Ammon's horn (tissue), 1 donor: ENCODE data around the gene INPP5E.

Experiments used
- DNase-seq: peaks from one replicate; pipeline ENCODE4 v3.0.0-alpha.2; 2016; ENCODE audit warnings: low spot score

INPP5E gene

GRCh38 chr9:136403915-136404800 lies 35.5 kb downstream of the INPP5E start:
- DNase-seq: no peak

- no peak for DNase-seq
These were observed 36.1 kb downstream of the INPP5E start for GRCh38 chr9:136403538-136403914.

DNA sequence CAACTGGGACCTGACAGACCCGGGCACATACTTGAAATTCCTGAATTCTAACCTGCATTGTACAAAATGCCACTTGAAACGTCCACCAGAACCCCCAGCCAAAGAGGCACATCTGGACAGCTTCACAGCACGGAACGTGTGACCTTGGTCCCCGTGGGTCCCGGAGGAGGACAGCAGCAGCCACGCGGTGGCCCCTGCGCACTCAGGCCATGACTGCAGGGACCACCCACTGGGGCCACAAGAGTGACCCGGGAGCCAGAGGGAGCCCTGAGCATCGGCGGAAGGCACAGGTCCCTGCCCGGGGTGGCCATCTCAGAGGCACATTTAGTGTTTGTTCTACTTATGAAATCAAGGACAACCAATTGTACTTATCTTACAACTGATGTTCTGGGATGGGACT lies 37.6 kb downstream of the INPP5E start:
- no peak for DNase-seq

GRCh38 chr9:136401173-136401922 lies 38.3 kb downstream of the INPP5E start:
- no peak for DNase-seq

DNA sequence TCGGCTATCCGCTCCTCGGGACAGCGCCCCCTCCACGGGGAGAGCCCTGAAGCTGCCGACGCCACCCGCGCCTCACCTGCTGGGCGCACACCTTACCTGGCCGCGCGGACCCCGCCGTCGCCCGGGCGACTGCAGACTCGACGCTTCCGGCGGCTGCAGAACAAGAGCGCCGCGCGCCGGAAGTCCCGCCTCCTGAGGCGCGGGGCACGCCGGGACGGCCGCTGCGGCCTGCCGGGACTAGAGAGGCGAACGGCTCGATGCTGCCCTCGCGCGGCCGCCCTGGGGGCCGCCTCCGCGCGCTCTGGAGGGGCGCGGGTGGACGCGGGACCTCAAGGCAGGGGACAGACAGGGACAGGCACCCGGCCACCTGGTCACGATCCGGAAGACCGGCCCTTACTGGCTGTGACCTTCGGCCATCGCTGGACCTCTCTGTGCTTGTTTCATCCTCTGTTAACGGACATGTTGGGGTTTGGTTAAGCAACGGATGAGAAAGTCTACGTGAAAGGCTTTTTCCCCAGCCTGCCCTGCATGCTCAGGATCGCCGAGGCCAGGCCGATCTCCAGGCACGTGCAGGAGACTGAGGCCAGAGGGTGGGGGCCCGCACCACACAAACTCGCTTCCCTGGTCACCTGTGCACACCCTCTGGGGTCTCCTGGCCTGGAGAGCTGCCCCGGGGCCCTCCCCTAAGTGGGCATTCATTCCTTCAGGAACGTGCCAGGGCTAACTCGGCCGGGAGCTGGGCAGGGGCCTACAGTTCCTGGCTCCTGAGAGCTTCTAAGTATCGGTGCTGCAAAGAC lies 39.4 kb downstream of the INPP5E start, which contains the start of gene SNAPC4:
Gene SNAPC4 (minus strand): TSS at position 133 of the 797 bp plus-strand sequence. CDS start 1,742 bp downstream, outside the sequence.
- DNase-seq: peak; percentile 83

GRCh38 chr9:136399176-136400037 lies 40.2 kb downstream of the INPP5E start:
- no peak for DNase-seq

DNA sequence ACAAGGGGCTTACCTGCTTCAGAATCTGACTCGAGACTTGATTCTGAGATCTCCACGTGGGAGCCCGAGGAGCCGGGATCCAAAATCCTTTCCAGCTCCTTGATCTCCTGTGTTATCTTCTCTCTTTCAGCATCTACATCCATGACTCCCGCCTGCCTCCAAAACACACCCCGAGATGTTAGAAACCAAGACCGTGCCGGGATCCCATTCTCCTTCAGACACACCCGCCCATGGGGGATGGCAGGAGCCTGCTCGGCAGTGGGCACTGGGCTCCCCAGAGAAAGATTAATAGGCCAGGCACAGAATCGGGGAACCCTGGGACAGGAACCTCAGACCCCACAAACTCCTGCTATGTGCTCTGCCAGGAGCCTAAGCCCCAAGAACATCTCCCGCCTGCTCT lies 41.4 kb downstream of the INPP5E start:
- DNase-seq: no peak

- DNase-seq: no peak
These were observed 42.0 kb downstream of the INPP5E start for GRCh38 chr9:136397643-136398042.

- DNase-seq: no peak
These were observed 43.5 kb downstream of the INPP5E start for GRCh38 chr9:136396219-136396515.

DNA sequence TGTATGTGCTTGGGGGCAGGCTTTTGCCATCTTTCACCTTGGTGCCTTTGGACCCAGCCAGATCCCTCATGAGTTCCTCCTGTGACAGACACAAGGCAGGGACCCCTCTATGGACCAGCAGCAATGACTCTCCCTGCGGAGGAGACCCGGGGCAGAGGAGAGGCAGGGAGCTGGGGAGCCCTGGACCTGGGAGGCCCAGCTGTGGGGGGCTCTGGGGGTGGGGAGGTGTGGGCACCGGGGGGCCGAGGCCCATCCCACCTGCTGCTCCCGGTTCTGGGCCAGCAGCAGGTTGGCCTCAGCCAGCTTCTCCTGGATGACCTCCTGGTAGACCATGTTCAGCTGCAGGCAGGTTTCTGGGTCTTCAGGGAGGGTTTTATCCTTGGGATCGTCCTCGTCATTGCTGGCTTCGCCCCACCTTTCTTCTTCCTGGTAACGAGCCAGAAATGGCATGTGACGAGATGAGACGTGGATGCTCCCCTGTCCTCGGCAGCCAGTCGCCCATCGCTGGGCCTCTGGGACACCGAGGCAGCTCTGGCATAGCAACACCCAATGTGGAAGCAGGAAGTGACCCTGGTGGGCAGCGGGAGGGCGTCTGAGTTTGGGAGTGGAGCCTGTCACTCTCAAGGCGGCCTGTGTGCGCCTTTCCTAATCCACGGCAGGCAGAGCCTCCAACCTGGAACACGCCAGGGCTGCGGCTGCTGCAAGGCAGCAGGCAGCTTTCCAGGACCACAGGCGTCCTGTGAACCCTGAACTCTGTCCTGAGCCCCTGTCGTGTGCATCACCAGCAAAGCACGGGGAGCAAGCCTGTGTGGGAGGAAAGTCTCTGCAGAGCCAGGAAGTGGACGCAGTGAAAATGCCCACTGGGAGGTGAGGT lies 44.1 kb downstream of the INPP5E start:
- DNase-seq: no peak

GRCh38 chr9:136395020-136395340 lies 44.7 kb downstream of the INPP5E start:
- no peak for DNase-seq

- DNase-seq: no peak
These were observed 45.2 kb downstream of the INPP5E start for GRCh38 chr9:136394312-136395019.

DNA sequence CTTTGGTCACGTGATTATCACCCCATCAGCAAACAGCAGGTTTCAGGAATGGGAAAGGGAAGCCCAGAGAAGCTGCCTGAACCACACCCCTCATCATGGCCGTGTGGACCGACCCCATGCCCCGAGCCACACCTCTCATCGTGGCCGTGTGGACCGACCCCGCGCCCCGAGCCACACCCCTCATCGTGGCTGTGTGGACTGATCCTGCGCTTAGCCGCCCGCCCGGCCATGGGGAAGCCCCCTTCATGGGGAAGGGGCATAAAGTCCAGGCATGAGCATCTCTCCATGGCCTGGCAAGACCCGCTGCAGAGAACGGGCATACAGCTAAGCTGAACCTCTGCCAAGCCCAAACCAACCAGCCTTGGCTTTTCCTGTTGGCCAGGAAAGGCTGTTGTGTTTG lies 46.1 kb downstream of the INPP5E start:
- no peak for DNase-seq

GRCh38 chr9:136392538-136393449 lies 46.9 kb downstream of the INPP5E start:
- DNase-seq: no peak

DNA sequence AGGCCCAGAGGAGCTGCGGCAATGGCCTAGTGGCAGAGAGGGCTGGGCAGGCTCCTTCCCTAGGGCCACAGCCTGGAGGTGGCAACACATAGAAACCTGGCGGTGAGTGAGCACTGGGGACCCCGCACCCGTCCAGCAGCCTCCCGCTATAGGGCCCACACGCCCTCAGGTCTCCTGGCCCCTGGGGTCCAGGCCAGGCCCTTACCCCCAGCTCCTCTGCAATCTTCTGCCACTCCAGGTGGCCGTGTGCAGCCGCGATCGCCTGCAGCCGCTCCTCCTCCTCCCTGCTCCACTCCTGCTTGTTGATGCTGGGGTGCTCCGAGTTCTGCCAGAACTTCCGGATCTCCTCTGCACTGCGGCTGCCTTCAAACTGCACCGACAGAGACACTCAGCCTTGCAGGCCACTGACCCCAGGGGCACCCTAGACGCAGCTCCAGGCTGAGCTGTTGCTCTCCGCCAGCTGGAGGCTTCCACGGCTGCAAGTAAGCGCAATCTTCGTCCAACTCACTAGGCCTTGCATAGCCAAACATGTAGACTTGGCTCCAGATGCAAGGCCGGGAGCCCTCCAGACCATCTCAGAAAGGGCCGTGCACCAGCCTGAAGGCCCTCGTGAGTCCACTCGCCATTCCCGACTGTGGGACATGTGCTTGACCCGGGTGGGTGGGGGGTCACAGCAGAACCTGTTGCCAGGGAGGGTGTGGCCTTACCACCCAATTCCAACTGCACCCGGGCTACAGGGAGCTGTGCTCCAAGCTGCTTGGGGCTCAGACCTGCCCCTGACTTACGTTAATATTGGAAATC lies 47.7 kb downstream of the INPP5E start:
- DNase-seq: no peak

GRCh38 chr9:136389396-136389795 lies 50.2 kb downstream of the INPP5E start:
- no peak for DNase-seq

GRCh38 chr9:136387217-136387616 lies 52.4 kb downstream of the INPP5E start:
- DNase-seq: no peak

DNA sequence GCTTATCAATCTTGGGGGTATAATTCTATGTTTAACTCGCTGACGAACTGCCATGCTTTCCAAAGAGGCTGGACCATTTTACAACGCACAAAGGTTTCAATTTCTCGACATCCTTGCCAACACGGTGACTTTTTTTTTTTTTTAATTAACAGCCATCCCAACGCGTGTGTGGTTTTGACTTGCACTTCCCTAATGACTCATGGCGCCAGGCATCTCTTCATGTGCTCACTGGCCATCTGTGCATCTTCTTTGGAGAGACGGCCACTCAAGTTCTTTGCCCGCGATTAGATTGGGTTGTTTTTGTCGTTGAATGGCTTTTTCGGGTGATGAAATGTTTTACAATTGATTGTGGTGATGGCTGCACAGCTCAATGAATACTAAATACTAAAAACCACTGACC lies 53.6 kb downstream of the INPP5E start:
- DNase-seq: no peak
